GM19238 (cell line): ENCODE data around the gene PARP4.
"Not testable (repeated sequence)": the region's sequence is repeated elsewhere in the genome, so short reads cannot be mapped to it uniquely, and the experiment has no call there.

Source experiments
- DNase-seq: peaks from one replicate; pipeline ENCODE4 v3.0.0; 2011; ENCODE audit warnings: low spot score; ENCODE audit not compliant: insufficient read length

Gene PARP4

GRCh38 chr13:24452044-24452443, 60.5 kb downstream of the PARP4 start:
- no peak for DNase-seq

GRCh38 chr13:24450530-24450929, 62.0 kb downstream of the PARP4 start:
- DNase-seq: no peak

DNA sequence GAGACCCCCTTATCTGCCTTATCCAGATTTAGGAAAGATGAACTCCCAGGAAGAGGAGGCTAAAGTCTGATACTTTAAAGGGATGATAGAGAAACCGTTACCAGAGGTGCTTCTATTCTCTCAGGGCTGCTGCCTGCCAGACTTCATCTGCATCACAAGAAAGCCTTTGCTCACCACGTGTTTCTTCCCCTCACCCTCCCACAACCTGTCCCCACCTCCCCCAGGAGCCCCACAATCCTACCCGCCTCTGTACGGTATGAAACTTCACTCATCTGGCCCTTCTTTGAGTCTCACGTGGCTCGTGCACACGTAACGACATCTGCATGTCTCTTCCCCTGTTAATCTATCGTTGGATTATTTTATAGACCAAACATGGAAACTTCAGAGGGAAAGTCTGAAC, 67.7 kb downstream of the PARP4 start:
- DNase-seq: not testable (repeated sequence)

DNA sequence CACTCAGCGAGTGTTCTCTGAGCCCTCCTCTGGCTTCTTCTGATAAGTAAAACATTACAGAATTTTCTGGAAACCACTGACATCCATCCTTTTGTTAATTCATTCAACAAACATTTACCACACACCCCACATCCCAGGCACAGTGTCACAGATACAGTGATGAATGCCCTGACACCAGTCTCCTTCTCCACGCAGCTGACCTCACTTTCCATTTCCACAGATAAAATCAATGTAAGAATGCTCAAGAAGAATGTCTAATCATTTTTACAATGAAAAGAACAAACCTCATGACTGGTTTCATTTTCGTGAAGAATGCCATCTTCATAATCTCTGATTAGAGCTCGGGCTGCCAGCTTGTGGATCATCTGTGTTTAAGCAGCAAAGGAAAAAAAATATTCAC, 69.2 kb downstream of the PARP4 start:
- DNase-seq: no peak

DNA sequence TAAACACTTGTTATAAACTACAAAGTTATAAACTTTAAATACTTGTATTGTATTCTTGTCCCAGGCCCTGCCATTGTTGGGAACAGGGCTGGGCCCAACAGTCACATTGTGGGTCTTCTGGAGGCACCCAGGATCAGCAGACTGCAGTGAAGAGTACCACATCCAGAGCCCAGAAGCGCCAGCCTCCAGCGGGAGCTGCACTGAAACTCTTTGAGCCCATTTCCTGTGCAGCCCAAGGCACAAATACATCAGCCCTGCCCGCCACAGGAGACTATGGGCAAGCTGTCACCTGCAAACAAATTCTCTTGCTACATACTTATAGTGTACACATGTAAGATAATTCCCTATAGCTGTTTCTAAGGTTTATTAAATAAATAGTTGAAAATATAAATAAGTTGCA, 86.5 kb downstream of the PARP4 start:
- DNase-seq: not testable (repeated sequence)

DNA sequence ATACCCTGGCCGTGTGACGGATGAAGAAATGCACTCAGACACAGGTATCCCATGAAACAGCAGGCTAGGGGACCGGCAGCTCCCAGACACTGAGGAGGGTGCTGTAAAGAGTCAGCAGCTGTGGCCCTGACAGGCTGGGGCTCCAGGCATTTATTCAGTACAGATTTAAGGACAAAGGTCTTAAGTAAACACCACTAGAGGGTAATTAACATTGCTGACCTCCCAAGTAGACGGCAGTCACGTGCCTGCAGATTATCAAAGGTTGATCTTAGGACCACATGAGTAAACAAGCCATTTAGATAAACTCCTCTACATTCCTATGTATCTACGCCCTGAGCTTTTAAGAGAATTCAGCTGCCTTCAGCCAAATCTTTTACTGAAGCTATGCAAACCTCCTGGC, 92.9 kb downstream of the PARP4 start:
- DNase-seq: not testable (repeated sequence)

DNA sequence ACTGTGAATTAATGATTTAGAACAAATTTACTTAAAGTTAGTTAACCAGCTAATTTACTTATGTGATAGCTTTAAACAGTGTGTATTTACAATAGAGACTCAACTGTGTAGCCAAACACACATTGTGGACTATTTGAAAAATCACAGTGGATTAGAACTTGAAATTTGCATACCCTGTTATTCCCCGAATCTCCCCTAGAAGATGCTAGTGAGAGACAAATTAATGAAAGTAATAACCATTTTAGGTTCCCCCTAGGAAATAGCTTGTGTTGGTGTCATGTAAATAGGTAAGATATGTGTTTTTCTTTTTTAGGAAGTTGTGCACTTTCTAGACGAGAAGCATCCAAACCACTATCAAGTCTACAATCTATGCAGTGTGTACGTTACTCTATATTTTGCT, 104.7 kb downstream of the PARP4 start:
- no peak for DNase-seq

DNA sequence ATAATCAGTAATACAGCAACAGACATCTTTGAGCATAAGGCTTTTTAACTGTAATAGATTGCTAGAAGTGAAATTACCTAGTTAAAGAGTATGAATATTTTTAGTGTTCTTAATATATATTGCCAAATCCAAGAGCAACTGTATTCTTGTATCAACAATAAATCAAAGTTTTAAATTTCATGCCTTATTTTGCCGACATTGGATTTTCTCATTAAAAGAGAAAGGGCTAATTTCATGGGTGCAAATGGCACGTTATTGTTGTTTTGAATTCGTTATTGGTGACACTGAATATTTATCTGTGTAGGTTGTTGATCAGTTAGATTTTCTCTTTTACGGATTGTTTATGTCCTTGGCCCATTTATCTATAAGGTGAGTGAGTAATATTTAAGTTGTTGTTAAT, 106.1 kb downstream of the PARP4 start:
- no peak for DNase-seq

DNA sequence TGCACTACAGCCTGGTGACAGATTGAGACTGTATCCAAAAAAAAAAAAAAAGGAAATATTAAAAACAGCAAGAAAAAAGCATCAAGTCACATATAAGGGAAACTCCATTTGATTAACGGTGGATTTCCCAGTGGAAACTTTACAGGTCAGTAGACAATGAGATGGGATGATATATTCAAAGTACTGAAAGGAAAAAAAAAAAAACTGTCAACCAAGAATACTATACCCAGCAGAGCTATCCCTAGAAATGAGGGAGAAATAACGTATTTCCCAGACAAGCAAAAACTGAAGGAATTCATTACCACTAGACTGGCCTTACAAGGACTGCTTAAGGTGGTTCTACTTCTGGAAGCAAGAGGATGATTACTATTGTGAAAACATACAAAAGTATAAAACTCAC, 115.8 kb downstream of the PARP4 start:
- no peak for DNase-seq

GRCh38 chr13:24392972-24393371, 119.6 kb downstream of the PARP4 start:
- DNase-seq: no peak

DNA sequence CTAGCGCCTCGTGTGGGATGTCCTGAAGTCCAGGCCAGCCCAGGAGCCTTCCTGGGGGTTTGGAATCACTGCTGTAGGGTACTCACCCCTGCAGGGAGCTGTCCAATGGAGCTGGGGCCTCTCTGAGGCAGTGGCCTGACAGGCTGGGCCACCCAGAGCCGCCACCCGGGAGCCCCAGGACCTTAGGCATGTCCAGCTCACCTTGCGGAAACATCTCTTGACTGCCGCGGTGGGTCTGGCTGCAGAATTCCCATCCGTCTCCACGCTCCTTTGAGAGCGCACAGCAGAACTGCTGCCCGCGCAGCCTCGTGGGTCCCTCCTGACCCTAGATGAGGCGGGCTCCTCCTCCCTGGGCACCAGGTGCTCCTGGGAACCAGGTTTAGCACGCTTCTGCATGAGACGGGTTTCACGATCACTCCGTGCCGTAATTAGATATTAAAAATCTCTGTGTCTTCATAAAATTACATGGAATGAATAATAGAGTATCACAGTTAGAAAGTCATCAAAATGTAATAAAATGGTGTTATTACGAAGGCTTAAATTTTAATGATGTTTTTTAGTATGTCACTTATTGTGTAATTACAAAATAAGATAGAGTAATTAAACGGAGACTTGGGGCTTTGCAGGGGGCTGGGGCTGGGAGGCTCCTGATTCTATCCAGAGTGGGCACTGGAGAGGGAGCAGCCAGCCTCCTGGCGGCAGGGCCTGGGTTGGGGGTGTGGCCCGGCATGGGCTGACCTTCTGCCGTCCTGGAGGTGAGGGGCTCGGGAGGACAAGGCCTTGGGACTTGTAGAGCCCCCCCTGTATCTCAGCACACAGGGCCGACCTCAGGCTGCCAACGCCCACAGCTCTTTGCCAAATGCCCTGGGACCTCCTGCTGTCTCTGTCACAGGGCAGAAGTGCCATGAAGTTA, 120.6 kb downstream of the PARP4 start:
- DNase-seq: not testable (repeated sequence)

- not testable (repeated sequence) for DNase-seq
Measured at GRCh38 chr13:24390795-24391194, 121.8 kb downstream of the PARP4 start.

DNA sequence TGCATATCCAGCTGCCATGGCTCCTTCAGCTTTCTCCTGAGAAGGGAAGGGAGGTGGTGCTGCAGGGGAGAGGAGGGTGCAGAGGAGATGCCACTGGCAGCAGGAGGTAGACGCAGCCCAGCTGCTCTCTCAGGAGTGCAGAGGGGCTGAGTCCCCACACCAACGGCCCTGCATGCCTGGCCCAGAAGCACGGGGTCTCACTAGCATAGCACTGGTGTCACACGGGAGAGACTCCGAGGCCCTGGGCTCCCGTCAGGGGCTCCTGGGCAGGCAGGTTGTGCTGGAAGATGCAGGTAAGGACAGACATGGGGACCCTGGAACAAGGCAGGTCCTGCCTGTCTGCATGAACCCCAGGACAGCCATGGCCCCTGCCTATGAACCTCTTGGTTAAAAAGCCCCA, 123.1 kb downstream of the PARP4 start:
- no peak for DNase-seq

DNA sequence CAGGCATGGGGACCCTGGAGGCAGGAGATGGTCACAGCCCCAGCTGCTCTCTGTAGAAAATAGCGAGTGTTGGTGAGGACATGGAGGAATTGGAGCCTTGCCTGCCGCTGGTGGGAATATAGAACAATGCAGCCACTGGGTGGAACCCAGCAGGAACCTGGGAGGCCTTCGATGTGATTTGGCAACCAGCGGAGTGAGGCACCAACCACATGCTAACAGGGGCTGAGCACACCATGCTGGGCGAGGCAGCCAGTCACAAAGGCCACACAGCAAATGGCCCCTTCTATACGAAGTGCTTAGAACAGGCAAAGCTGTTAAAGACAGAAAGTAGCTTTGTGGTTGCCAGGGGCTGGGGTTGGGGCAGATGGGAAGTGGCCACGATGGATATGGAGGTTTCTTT, 123.8 kb downstream of the PARP4 start:
- DNase-seq: not testable (repeated sequence)

- no peak for DNase-seq
Measured at GRCh38 chr13:24386816-24387708, 125.5 kb downstream of the PARP4 start.

DNA sequence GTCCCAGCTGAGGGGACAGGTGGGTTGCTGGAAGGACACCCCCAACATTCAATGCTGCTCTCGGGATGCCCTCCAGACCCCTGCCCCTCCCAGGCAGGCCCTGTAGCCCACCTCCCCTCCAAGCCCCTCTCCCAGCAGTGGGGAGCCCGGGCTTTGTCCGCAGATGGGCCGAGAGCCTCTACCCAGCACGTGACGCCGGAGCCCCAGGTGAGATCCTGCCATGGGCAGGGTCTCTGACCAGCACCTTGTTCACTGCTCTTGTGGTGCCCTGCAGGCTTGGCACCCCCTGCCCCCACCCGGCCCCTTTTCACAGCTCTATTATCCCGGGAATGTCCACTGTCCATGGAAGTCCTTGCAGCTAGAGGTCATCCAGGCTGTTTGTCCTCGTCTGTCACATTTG, 126.7 kb downstream of the PARP4 start:
- no peak for DNase-seq

GRCh38 chr13:24384946-24385345, 127.6 kb downstream of the PARP4 start:
- not testable (repeated sequence) for DNase-seq

- not testable (repeated sequence) for DNase-seq
Measured at GRCh38 chr13:24384091-24384490, 128.5 kb downstream of the PARP4 start.

GRCh38 chr13:24381541-24382265, 130.9 kb downstream of the PARP4 start:
- DNase-seq: no peak

GRCh38 chr13:24380881-24381280, 131.7 kb downstream of the PARP4 start:
- DNase-seq: not testable (repeated sequence)

GRCh38 chr13:24380227-24380626, 132.4 kb downstream of the PARP4 start:
- DNase-seq: not testable (repeated sequence)
